ENCODE results near the gene LRP2. TPM values are rescaled to one million over a fixed set of nuclear protein-coding genes. Genes with fewer than 3 reads are reported as not detected.
"Not testable (repeated sequence)": the region's sequence is repeated elsewhere in the genome, so short reads cannot be mapped to it uniquely, and the experiment has no call there.

LRP2 gene
- total and polyA plus RNA-seq, 2 of the 4 experiments (the other 2 are of a cell fraction), result not detected

- POLR2A ChIA-PET (ENCODE audit: unreplicated experiment), result not testable (repeated sequence)
Measured at GRCh38 chr2:169304689-169305088, 57.6 kb downstream of the LRP2 start.

More at GRCh38 chr2:169304689-169305088, 57.6 kb downstream of the LRP2 start:
- H2BK5ac ChIP-seq (ENCODE audit: low read depth, low read length, poor library complexity, severe bottlenecking); H3K79me1 ChIP-seq (ENCODE audit: low read depth in 1 of 2, low read length in 2 of 2); H4K5ac ChIP-seq (ENCODE audit: low read depth, low read length); CTCF ChIA-PET; H3K56ac ChIP-seq (ENCODE audit: extremely low read depth, insufficient read depth, low read length); H2AFZ ChIP-seq (replicated peaks; ENCODE audit: low read length, poor library complexity); H3K9ac ChIP-seq (ENCODE audit: low read depth, low read length); H3K4me3 ChIP-seq (ENCODE audit: insufficient read depth, low read depth, low read length); BruUV-seq (replicated peaks); H2AK5ac ChIP-seq (ENCODE audit: low read depth, low read length); H3K4me1 ChIP-seq (ENCODE audit: control insufficient read depth, insufficient read depth, low read length); H3K4me2 ChIP-seq (ENCODE audit: low read depth, low read length); H2BK20ac ChIP-seq (ENCODE audit: low read depth, low read length); H3K4ac ChIP-seq (ENCODE audit: low read depth, low read length); H2BK15ac ChIP-seq (ENCODE audit: low read depth, low read length); H3K18ac ChIP-seq (ENCODE audit: low read depth, low read length); H3K9me3 ChIP-seq (ENCODE audit: control insufficient read depth, insufficient read depth, low read length); H3K27me3 ChIP-seq (ENCODE audit: control insufficient read depth, insufficient read depth, low read length); H3K36me3 ChIP-seq (ENCODE audit: control insufficient read depth, insufficient read depth, low read length); DNase-seq; intact Hi-C loops (cut with micrococcal nuclease); H4K20me1 ChIP-seq (ENCODE audit: insufficient read depth, low read length); H3K23ac ChIP-seq (ENCODE audit: low read depth, low read length); H3K27ac ChIP-seq (ENCODE audit: insufficient read depth, low read length); H4K8ac ChIP-seq (ENCODE audit: low read depth in 2 of 2, low read length in 2 of 2); in situ Hi-C loops (cut with MboI; ENCODE audit: low sequenced_read_pairs); H2AK9ac ChIP-seq (replicated peaks; ENCODE audit: low read depth, low read length, poor library complexity); H4K91ac ChIP-seq (ENCODE audit: insufficient read depth, low read depth, low read length); H2BK120ac ChIP-seq (ENCODE audit: low read depth, low read length); H3K14ac ChIP-seq (replicated peaks; ENCODE audit: low read depth, low read length); ATAC-seq (ENCODE audit: low read depth); H3K9me1 ChIP-seq (ENCODE audit: insufficient read depth, low read length); dilution Hi-C loops (cut with HindIII; ENCODE audit: low sequenced_read_pairs, unreplicated experiment): not testable (repeated sequence)
- WGBS, 2 experiments (ENCODE audit: extremely low coverage in 2 of 2, insufficient read length in 1 of 2), result no CpG with 5 or more reads among the region's 4 CpGs
